GM18526 (cell line): ENCODE data around the gene NR2E1.

Experiments
- POLR2A ChIP-seq: IDR thresholded peaks from 3 replicates; pipeline ENCODE4 v1.6.1; 2011; ENCODE audit not compliant: insufficient read length; ENCODE audit errors: extremely low read depth

NR2E1 gene

GRCh38 chr6:108166664-108167448, 1.0 kb downstream of the NR2E1 start:
- TF ChIP-seq POLR2A: no peak

- no peak for TF ChIP-seq POLR2A
Observed at GRCh38 chr6:108167449-108168089, 1.7 kb downstream of the NR2E1 start.

GRCh38 chr6:108168090-108168463, 2.3 kb downstream of the NR2E1 start:
- TF ChIP-seq POLR2A: no peak

- no peak for TF ChIP-seq POLR2A
Observed at GRCh38 chr6:108168501-108169463, 3.0 kb downstream of the NR2E1 start.

- TF ChIP-seq POLR2A: no peak
Observed at GRCh38 chr6:108169464-108170331, 3.9 kb downstream of the NR2E1 start.

GRCh38 chr6:108170332-108171290, 4.8 kb downstream of the NR2E1 start:
- TF ChIP-seq POLR2A: no peak

- no peak for TF ChIP-seq POLR2A
Observed at GRCh38 chr6:108171291-108171917, 5.6 kb downstream of the NR2E1 start.

- TF ChIP-seq POLR2A: no peak
Observed at GRCh38 chr6:108171918-108172516, 6.2 kb downstream of the NR2E1 start.

GRCh38 chr6:108174371-108175175, 8.8 kb downstream of the NR2E1 start:
- no peak for TF ChIP-seq POLR2A

GRCh38 chr6:108175176-108175591, 9.4 kb downstream of the NR2E1 start:
- no peak for TF ChIP-seq POLR2A

- TF ChIP-seq POLR2A: no peak
Observed at GRCh38 chr6:108175592-108176279, 9.9 kb downstream of the NR2E1 start.
